CD4-positive, alpha-beta T cell (primary cell): ENCODE measurements around the gene R3HDM4. TPM values are rescaled to one million over a fixed set of nuclear protein-coding genes. Genes with fewer than 3 reads are reported as not detected.

Experiments used
- ATAC-seq: fragments of 200-7000 bp; cut with Tn5 transposase; one replicate; pipeline ENCODE4 v1.10.0; 2022; ENCODE audit warnings: mild to moderate bottlenecking; ENCODE audit not compliant: poor library complexity
- CTCF ChIA-PET: fragments of 350-600 bp; sonication (Branson Sonifier 250); formaldehyde crosslinking; loops from one replicate; lab custom pipeline; 2021; ENCODE audit warnings: antibody characterized with exemption, inconsistent platforms; lab: Charles Lee
- POLR2A ChIA-PET: fragments of 350-600 bp; sonication (Branson Sonifier 250); formaldehyde crosslinking; loops from one replicate; lab custom pipeline; 2021; ENCODE audit warnings: antibody characterized with exemption, inconsistent platforms; lab: Charles Lee
- DNase-seq, 14 experiments: peaks; one replicate each; pipeline ENCODE4 v3.0.0-alpha.2; 2013 to 2020; ENCODE audit warnings: mixed read lengths in 2 of 14
- H3K27ac ChIP-seq, 2 donors: one replicate each; pipeline versions ENCODE4 v1.5.1 to v1.7.0; 2013; ENCODE audit warnings: low read length in 2 of 2, low read depth in 1 of 2, mild to moderate bottlenecking in 1 of 2
- H3K27me3 ChIP-seq, 2 experiments: 1 replicate in 1 of 2; 2 replicates in 1 of 2; pipeline versions ENCODE4 v1.6.1 to v1.7.0; 2013; ENCODE audit warnings: low read length in 2 of 2, control low read depth in 1 of 2, mild to moderate bottlenecking in 1 of 2, moderate library complexity in 1 of 2; ENCODE audit not compliant: insufficient read depth in 2 of 2, control insufficient read depth in 1 of 2
- H3K36me3 ChIP-seq: one replicate; pipeline ENCODE4 v1.6.1; 2013; ENCODE audit warnings: low read length, control low read depth; ENCODE audit not compliant: insufficient read depth
- H3K4me1 ChIP-seq: one replicate; pipeline ENCODE4 v1.6.1; 2013; ENCODE audit warnings: low read length, control low read depth; ENCODE audit not compliant: insufficient read depth
- H3K4me3 ChIP-seq: one replicate; pipeline ENCODE4 v1.5.1; 2013; ENCODE audit warnings: mild to moderate bottlenecking, low read length, moderate library complexity
- H3K9me3 ChIP-seq, 2 experiments: 1 replicate in 1 of 2; 2 replicates in 1 of 2; pipeline versions ENCODE4 v1.6.1 to v1.7.0; 2013; ENCODE audit warnings: low read length in 2 of 2, mild to moderate bottlenecking in 2 of 2, control low read depth in 1 of 2, moderate library complexity in 1 of 2; ENCODE audit not compliant: control insufficient read depth in 1 of 2, insufficient read depth in 1 of 2
- H3K27ac Mint-ChIP-seq: one replicate; pipeline ENCODE4 v1.8.0; 2020; ENCODE audit warnings: mixed read lengths
- H3K27me3 Mint-ChIP-seq: one replicate; pipeline ENCODE4 v1.8.0; 2021; ENCODE audit warnings: mixed read lengths
- H3K36me3 Mint-ChIP-seq: one replicate; pipeline ENCODE4 v1.8.0; 2021; ENCODE audit warnings: low read depth, mixed read lengths
- H3K4me1 Mint-ChIP-seq: one replicate; pipeline ENCODE4 v1.8.0; 2021; ENCODE audit warnings: low read depth, mixed read lengths
- H3K4me3 Mint-ChIP-seq: one replicate; pipeline ENCODE4 v1.8.0; 2020; ENCODE audit warnings: mild to moderate bottlenecking, mixed read lengths
- H3K9me3 Mint-ChIP-seq: one replicate; pipeline ENCODE4 v1.8.0; 2020; ENCODE audit warnings: mixed read lengths
- intact Hi-C, 2 experiments: fragments of 100-400 bp; cut with DNase I in 1 of 2; cut with micrococcal nuclease in 1 of 2; formaldehyde crosslinking; loops; one replicate each; pipeline versions ENCODE4 v1.15.1 to v1.9.0; 2023 to 2025; cut with DNase I, micrococcal nuclease
- total RNA-seq, 174 experiments: library from RNA in 2 of 174; stranded (reverse) in 2 of 174; gene quantifications; one replicate each; pipeline ENCODE4 v1.2.3 and lab custom pipeline; 2021 to 2026
- TF ChIP-seq, protein P1 (sequence below): fragments of 200-600 bp; IDR thresholded peaks from one replicate; pipeline ENCODE4 v1.8.0; 2022; ENCODE audit warnings: antibody characterized with exemption, mild to moderate bottlenecking

R3HDM4 gene
- total RNA-seq, 2 experiments from 2014 or later, result 309 to 313 TPM

DNA sequence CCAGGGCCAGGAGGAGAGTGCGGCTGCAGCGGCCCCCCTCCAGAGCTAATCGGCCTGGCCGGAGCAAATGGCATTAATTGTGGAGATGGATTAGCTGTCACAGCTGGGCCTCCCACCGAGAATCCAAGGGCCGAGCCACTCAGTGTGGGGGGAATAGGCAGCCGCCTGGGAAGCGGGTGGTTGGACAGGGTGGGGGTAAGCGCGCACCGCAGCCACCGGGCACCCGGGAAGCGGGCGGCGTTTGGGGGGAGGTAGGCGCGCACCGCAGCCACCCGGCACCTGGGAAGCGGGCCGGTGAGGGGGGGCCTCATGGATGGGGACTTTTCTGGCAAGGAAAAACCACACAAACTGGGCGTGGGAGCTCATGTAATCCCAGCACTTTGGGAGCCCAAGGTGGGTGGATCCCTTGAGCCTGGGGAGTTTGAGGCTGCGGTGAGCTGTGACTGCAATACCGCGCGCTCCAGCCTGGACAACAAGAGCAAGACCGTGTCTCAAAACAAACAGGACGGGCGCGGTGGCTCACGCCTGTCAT lies 9.7 kb downstream of the R3HDM4 start:
- Histone ChIP-seq H3K4me3 (no peak overlapping the region), H3K4me1 (peaks cover 75% of the 10 kb centered on the region), H3K36me3 (peaks cover 42% of the 10 kb centered on the region), H3K27ac (no peak overlapping the region), H3K9me3 (no peaks in the 10 kb centered on the region), H3K27me3 (no peaks in the 10 kb centered on the region)
- TF ChIP-seq, protein P1, sequence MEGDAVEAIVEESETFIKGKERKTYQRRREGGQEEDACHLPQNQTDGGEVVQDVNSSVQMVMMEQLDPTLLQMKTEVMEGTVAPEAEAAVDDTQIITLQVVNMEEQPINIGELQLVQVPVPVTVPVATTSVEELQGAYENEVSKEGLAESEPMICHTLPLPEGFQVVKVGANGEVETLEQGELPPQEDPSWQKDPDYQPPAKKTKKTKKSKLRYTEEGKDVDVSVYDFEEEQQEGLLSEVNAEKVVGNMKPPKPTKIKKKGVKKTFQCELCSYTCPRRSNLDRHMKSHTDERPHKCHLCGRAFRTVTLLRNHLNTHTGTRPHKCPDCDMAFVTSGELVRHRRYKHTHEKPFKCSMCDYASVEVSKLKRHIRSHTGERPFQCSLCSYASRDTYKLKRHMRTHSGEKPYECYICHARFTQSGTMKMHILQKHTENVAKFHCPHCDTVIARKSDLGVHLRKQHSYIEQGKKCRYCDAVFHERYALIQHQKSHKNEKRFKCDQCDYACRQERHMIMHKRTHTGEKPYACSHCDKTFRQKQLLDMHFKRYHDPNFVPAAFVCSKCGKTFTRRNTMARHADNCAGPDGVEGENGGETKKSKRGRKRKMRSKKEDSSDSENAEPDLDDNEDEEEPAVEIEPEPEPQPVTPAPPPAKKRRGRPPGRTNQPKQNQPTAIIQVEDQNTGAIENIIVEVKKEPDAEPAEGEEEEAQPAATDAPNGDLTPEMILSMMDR, result no peak
- Mint-ChIP-seq H3K27ac (no peak overlapping the region), H3K4me1 (peaks cover 52% of the 10 kb centered on the region), H3K27me3 (no peaks in the 10 kb centered on the region), H3K36me3 (peaks cover 45% of the 10 kb centered on the region), H3K4me3 (no peak overlapping the region), H3K9me3 (no peaks in the 10 kb centered on the region)
- no peak for DNase-seq
- POLR2A ChIA-PET, result interaction anchor here (11.1 kb wide), 1 partner anchor 8 kb away, joined by 183 read pairs; the partner anchor contains the start of genes MED16 and RNU6-9
- intact Hi-C loops, result no loop called here
- CTCF ChIA-PET, result no interaction called here
- no peak for ATAC-seq

DNA sequence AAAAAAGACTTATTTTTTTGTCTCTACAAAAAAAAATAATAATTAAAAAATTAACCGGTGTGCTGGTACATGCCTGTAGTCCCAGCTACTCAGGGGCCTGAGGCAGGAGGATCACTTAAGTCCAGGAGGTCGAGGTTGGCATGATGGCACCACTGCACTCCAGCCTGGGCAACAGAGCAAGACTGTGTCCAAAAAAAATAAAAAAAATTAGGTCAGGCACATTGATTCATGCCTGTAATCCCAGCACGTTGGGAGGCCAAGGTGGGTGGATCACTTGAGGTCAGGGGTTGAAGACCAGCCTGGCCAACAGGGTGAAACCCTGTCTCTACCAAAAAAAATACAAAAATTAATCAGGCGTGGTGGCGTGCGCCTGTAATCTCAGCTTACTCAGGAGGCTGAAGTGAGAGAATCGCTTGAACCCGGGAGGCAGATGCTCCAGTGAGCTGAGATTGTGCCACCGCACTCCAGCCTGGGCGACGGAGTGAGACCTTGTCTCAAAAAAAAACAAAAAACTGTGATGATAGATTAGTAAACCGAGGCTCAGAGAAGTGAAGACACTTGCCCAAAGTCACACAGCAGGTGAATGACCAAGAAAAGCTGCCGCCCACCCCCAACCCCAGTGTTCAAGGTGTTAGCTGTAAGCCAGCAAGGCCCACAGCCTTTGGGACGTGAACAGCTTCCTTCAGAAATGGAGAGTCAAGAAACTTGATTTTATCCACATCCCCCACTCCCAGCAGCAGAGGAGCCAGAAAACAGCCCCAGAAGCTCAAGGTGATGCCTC lies 10.4 kb downstream of the R3HDM4 start:
- Histone ChIP-seq H3K4me1 (peaks cover 68% of the 10 kb centered on the region), H3K9me3 (no peaks in the 10 kb centered on the region), H3K27me3 (no peaks in the 10 kb centered on the region), H3K27ac (no peak overlapping the region), H3K4me3 (no peak overlapping the region), H3K36me3 (peaks cover 44% of the 10 kb centered on the region)
- TF ChIP-seq, protein P1, result no peak
- Mint-ChIP-seq H3K4me1 (peaks cover 46% of the 10 kb centered on the region), H3K9me3 (no peaks in the 10 kb centered on the region), H3K27me3 (no peaks in the 10 kb centered on the region), H3K4me3 (no peak overlapping the region), H3K27ac (no peak overlapping the region), H3K36me3 (peaks cover 47% of the 10 kb centered on the region)
- POLR2A ChIA-PET, result interaction anchor here (11.1 kb wide), 1 partner anchor 7 kb away, joined by 183 read pairs; the partner anchor contains the start of genes MED16 and RNU6-9
- DNase-seq (no peak), ATAC-seq (no peak)
- CTCF ChIA-PET, result interaction anchor here (1.2 kb wide), 1 partner anchor 10 kb away, joined by 3 read pairs; the partner anchor contains the start of genes MED16 and RNU6-9
- intact Hi-C loops, result no loop called here

DNA sequence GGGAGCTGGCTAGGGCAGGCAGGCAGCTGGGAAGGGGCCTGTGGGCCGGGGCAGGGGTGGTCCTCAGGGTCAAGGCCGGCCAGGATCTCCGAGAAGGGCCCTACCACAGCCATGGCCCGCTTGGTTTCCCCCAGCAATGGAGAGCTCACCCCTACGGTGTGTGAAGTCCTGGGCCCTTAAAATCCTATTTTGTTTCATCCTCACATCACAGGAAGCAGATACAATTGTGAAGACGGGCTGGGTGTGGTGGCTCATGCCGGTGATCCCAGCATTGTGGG lies 11.0 kb downstream of the R3HDM4 start:
- Histone ChIP-seq H3K9me3 (no peaks in the 10 kb centered on the region), H3K4me1 (peaks cover 62% of the 10 kb centered on the region), H3K4me3 (no peak overlapping the region), H3K36me3 (peaks cover 50% of the 10 kb centered on the region), H3K27me3 (no peaks in the 10 kb centered on the region), H3K27ac (peak overlapping the region in 1 of 2 donors; percentile 13)
- H3K36me3 Mint-ChIP-seq, result peaks cover 54% of the 10 kb centered on the region
- ATAC-seq (no peak), DNase-seq (no peak)
- TF ChIP-seq, protein P1, result no peak
- no peak overlapping the region for H3K4me3 Mint-ChIP-seq
- intact Hi-C loops, result no loop called here
- H3K9me3 Mint-ChIP-seq, result no peaks in the 10 kb centered on the region
- ChIA-PET POLR2A (interaction anchor here (11.1 kb wide), 1 partner anchor 7 kb away, joined by 183 read pairs; the partner anchor contains the start of genes MED16 and RNU6-9), CTCF (interaction anchor here (1.2 kb wide), 1 partner anchor 9 kb away, joined by 3 read pairs; the partner anchor contains the start of genes MED16 and RNU6-9)
- H3K27ac Mint-ChIP-seq, result peak overlapping the region; percentile 42
- peaks cover 40% of the 10 kb centered on the region for H3K4me1 Mint-ChIP-seq
- H3K27me3 Mint-ChIP-seq, result no peaks in the 10 kb centered on the region
